GM19397 (cell line): ENCODE data around the gene KEAP1.
A peak's percentile ranks its signal among the peaks of the same experiment; 100 is the strongest.

Experiments
- ATAC-seq: cut with Tn5 transposase; IDR thresholded peaks from one replicate; pipeline ENCODE4 v1.9.1; 2021; ENCODE audit warnings: mild to moderate bottlenecking, moderate library complexity; ENCODE audit not compliant: unreplicated experiment

The KEAP1 gene

GRCh38 chr19:10525636-10526035, 22.5 kb upstream of the KEAP1 start:
- ATAC-seq = no peak

DNA sequence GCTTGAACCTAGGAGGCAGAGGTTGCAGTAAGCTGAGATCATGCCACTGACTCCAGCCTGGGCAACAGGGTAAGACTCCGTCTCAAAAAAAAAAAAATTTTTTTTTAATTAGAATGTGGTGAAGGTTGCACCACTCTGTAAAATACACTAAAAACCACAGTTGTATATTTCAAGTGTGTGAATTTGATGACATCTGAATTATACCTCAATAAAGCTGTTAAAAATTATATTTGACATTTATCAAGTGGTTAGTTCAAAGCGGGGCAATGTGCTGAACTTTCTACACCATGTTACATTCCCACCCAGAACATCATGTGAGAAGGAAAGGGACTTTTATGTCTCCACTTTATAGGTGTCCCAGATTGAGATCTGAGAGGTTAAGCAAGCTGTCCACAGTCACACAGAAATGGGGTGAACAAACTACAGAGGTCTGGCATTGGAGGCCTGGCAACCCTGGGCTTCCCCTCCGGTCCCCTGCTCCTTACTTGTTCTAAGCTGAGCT, 20.0 kb upstream of the KEAP1 start:
- ATAC-seq = no peak

DNA sequence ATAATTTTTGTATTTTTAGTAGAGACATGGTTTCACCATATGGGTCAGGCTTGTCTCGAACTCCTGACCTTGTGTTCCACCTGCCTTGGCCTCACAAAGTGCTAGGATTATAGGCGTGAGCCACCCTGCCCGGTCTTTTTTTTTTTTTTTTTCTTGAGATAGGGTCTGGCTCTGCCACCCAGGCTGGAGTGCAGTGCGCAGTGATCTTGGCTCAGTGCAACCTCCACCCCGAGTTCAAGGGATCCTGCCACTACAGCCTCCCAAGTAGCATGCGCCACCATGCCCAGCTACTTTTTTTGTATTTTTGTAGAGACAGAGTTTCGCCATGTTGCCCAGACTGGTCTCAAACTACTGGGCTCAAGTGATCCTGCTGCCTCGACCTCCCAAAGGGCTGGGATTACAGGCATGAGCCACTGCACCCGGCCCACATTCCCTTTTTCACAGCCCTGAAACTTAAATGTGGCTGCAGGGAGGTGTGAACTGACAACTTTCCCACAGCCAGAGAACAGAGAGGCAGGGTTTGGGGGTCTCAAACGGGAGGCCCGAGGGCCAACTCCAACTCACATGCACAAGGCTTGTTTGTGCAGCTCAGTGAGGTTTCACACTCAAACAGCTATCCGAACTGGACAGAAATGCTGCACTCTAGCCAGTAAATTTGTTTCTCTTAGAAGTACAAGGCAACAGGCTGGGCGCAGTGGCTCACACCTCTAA, 18.5 kb upstream of the KEAP1 start:
- ATAC-seq = no peak

GRCh38 chr19:10520652-10521318, 17.6 kb upstream of the KEAP1 start:
- ATAC-seq = no peak

- ATAC-seq = no peak
Observed at GRCh38 chr19:10519421-10519820, 16.3 kb upstream of the KEAP1 start.

GRCh38 chr19:10518444-10519361, 15.5 kb upstream of the KEAP1 start:
- no peak for ATAC-seq

DNA sequence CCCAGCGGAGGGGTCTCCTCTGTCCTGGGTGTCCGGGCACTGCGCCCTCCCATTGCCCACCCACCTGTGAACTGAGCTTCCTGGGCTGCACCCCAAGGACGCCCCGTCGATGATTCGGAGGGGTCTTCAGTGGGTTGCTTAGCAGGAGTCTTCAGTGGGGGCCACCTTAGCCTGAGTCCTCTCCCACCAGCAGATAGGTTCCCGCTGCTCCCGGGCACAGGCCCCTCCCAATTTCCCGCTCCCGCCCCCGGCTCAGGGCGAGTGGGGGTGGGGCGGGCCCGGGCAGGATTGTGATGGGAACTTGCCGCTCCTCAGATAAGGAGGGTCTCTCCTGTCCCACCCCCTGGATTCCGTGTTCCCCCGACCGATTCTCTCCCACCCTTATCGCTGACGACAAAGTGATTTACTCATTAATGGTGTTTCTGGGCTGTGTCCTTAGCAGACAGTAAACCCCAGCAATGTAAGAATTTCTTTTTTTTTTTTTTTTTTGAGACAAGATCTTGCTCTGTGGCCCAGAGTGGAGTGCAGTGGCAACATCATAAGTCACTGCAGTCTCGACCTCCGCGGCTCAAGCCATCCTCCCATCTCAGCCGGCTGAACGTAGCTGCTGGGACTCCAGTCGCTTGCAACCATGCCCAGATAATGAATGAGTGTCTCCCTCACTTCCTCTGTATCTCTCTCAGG, 14.7 kb upstream of the KEAP1 start:
- ATAC-seq = no peak

DNA sequence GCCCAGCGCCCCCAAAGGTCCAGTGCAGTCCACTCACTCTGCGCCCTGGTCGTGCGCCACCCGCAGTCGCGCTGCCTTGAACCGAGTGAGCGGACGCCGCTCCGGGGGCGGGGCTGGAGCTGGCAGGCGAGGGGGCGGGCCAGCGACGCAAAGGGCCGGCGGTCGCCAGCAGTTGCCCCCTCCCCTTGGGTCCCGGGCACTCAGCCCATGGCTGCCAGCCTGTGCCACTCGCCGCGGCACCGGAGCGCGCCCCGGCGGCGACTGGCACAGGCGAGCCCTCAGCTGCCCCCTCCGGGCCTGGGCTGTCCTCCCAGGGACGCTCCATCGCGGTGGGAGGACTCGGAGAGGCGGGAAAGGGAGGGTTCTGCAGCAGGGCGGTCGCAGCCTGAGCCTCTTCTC, 14.2 kb upstream of the KEAP1 start, which contains the start of gene S1PR5:
Gene S1PR5, minus strand, starts transcription at position 87 of the 399 bp plus-strand sequence. CDS start 2,436 bp downstream, outside the sequence.
- ATAC-seq = no peak

GRCh38 chr19:10516671-10517286, 13.6 kb upstream of the KEAP1 start:
- no peak for ATAC-seq

- ATAC-seq = no peak
Observed at GRCh38 chr19:10516064-10516385, 12.9 kb upstream of the KEAP1 start.

GRCh38 chr19:10514211-10515145, 11.3 kb upstream of the KEAP1 start:
- no peak for ATAC-seq

GRCh38 chr19:10513223-10513622, 10.1 kb upstream of the KEAP1 start:
- no peak for ATAC-seq

DNA sequence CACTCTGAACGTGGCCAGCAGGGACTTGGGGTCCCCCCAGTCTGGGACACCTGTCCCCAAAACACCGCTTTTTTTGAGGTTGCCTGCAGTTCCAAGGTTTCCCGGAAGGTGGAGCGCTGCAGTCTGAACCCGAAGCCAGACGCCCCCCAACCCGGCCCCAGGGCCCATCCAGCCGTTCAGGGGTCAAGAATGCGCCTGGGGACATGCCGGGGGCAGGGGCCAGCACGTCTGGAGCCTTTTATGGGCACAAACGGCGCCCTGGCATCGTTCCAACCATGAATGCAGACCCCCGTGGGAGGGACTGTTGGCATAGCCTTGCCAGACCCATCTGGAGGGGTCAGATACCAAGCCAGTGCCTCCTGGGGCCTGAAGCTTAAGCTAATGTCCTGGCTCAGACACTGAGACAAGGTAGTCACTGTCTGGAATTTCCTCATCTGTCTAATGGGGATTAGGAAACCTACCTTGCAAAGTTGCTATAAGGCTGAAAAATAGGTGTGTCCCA, 7.2 kb upstream of the KEAP1 start:
- ATAC-seq = no peak

GRCh38 chr19:10508707-10509106, 5.6 kb upstream of the KEAP1 start:
- ATAC-seq = no peak

GRCh38 chr19:10508036-10508435, 4.9 kb upstream of the KEAP1 start:
- ATAC-seq = no peak

DNA sequence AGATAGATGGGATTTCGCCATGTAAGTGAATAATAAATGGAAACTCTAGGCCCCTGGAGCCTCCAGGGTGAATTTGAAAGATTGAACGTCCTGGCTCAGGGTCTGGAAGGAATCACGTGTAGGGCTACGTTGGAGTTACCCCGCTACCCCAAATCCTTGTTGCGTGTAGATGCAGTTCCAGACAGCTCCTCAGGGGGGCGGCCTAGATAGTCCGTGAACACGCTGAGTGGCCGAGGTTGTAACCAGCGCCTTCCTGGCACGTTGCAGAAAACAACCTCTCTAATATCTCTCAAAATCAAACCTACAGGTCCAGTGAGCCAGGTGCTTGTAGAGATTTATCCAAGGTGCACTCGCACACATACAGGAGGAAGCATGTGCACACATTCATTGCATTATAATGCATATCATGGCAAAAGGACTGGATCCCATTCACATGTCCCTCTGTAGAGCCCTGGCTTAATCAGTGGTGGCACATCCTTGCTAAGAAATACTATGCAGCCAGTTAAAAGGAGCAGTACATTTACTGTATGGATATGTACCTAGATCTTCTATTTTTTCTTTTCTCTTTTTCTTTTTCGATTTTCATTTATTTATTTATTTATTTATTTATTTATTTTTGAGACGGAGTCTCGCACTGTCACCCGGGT, 2.5 kb upstream of the KEAP1 start:
- ATAC-seq = no peak

DNA sequence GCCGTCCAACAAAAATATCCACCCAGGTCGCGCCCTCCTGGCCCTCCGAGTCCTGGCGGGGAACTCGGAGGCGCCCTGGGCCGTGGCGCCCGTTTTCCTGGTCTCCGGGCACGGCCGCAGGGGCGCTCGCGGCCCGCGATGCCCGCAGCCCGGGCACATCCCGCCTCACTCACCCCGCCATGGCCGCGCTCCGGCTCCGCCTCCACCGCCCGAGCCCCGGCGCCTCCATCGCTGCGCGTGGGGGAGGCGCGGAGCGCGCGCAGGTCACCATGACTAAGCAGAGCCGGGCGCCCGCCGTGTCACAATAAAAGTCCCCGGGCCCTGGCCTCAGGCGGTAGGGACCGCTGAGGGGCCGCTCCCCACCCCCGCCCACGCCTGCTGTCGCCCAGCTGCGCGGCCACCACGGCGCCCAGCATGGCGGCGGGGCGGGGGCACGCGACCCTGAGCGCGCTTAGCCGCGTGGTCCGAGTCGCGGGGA, 593 bp downstream of the KEAP1 start:
- peak; percentile 86 for ATAC-seq

- peak; percentile 39 for ATAC-seq
Observed at GRCh38 chr19:10501971-10502523, 1.1 kb downstream of the KEAP1 start.
